Renal cortical epithelial cell (primary cell): ENCODE results near the gene SBF1. TPM values are rescaled to one million over a fixed set of nuclear protein-coding genes. Genes with fewer than 3 reads are reported as not detected.
A peak's percentile ranks its signal among the peaks of the same experiment; 100 is the strongest.
"Not testable (repeated sequence)": the region's sequence is repeated elsewhere in the genome, so short reads cannot be mapped to it uniquely, and the experiment has no call there.

Experiments used
- DNase-seq: peaks from one replicate; pipeline ENCODE4 v3.0.0-alpha.2; 2011; ENCODE audit warnings: low read depth
- total RNA-seq: library from RNA; depleted of rRNA; stranded (reverse); fragments of >200 nt; gene quantifications from 2 replicates; pipeline ENCODE4 v1.2.3, GENCODE V29; 2014

Gene SBF1
- total RNA-seq, 1 donor from 2014 or later = 68.2 TPM

- DNase-seq = peak; percentile 86
Observed at GRCh38 chr22:50444663-50445062, 30.2 kb downstream of the SBF1 start.

GRCh38 chr22:50443801-50444625 lies 30.8 kb downstream of the SBF1 start:
- no peak for DNase-seq

DNA sequence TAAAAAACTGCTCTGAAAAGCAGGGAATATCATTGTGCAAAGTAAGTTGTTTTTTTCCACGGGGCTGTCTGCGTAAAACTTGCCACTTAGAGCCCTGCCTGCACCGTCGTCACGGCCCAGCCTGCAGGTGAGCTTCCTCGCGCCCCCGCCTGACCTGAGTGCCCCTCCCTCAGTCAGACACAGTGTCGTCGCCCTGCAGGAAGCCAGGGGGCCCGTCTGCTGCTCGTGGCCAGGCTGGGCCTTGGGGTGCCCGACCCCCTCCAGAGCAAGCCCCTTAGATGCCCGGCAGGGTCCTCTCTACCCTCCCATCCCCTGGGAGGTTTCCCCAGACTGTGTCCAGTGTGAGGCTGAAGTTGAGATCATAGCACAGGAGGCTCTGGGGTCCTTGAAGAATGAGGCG lies 31.6 kb downstream of the SBF1 start:
- no peak for DNase-seq

DNA sequence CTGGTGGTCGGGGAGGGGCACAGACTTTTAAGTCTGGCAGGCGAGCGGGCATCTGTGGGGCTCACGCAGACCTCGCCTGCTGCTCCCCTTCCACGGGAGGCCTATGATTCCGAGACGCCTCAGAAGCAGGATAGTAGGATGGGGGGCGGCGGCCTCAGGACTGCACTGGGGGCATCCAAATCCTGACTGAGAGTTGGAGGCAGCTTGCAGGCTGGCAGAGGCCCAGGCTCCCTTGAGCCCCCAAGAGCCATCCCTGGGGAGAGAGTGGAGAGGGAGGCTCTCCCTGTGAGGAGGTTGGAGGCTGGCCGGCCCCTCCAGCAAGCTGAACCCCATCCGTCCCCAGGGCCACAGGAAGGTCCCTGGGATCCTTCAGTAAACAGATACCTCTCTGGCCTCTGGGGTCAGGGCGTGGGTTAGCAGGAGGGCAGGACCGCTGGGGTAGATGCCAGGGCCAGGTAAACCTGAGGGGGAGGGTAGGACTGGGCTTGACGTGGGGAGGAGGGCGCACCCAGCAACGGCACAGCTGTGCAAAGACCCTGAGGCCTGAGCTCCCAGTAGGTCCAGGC lies 33.3 kb downstream of the SBF1 start:
- DNase-seq = no peak

DNA sequence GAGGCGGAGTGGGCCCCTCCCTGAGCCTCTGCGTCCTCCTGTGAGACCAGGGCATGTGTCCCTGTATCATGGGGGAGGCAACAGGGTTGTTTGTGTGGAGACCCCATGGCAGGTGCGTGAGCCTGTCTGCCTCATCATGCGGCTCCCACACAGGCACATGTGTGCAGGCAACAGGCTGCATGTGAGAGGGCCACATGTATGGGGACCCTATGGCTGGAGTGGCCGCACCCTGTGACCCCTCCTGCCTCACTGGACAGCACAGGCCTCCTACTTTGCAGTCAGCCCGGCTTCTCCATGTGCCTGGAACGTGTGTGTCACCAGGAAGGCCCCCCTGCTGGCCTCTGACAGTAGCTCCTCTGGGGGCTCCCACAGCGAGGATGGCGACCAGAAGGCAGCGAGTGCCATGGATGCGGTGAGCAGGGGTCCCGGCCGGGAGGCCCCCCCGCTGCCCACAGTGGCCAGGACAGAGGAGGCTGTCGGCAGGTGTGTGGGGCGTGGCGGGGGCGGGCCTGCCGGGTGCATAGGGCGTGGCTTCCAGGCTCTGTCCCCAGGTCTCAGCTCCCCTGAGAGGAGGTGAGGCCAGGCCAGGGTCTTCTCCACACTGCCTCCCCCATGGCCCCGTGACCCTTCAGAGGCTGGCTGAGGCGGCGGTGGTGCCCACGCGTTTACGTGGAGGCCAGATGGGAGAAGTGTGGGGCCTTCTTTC lies 34.1 kb downstream of the SBF1 start:
- no peak for DNase-seq

GRCh38 chr22:50439871-50440331 lies 34.9 kb downstream of the SBF1 start:
- no peak for DNase-seq

DNA sequence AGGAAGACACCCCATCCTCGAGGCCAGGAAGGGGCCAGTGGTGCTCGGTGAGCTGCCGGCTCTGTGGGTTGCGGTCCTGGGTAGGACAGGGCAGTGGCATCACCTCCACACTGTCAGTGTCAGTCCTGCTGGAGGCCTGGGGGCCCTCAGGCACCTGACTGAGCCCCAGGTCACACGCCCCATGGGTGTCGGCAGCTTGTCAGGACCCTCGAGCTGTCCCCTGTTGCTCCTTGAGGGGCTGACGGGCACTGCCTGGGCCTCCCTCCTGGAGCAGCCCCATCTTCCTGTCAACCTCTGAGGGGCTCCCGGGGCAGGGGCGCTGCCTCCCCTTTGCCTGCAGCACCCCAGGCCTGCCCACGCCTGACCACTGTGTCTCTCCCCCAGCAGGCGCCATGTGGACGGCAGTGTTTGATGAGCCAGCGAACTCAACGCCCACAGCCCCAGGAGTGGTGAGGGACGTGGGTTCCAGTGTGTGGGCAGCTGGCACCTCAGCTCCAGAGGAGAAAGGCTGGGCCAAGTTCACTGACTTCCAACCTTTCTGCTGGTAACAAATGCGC lies 35.4 kb downstream of the SBF1 start:
- no peak for DNase-seq

- no peak for DNase-seq
Observed at GRCh38 chr22:50438305-50439275, 36.2 kb downstream of the SBF1 start.

DNA sequence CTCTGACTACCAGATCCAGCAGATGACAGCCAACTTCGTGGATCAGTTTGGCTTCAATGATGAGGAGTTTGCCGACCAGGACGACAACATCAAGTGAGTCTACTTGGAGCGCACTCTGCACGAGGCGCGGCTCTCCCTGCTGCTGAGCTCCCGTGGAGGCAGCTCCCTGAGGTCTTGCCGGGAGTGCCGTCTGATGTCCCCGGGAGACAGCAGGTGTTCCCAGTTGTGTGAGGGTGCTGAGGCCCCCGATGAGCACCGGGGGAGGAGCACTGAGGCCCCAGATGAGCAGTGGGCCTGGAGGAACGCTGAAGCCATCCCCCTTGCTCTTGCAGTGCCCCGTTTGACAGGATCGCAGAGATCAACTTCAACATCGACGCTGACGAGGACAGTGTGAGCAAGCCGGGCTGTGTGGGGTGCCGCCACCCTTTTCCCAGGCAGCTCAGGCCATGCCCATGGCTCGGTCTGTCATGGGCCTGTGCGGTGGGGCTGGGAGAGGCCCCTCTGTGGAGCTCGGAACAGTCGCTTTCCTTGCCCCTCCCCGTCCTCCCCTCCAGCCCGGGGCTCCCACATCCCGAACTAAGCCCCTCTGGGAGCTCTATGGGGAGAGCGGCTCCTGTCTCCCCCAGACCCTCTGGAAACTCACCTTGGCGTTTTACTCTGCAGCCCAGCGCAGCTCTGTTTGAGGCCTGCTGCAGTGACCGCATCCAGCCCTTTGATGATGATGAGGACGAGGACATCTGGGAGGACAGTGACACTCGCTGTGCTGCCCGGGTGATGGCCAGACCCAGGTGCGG lies 37.1 kb downstream of the SBF1 start:
- DNase-seq = no peak

GRCh38 chr22:50436841-50437341 lies 37.9 kb downstream of the SBF1 start:
- DNase-seq = no peak

GRCh38 chr22:50436015-50436830 lies 38.6 kb downstream of the SBF1 start:
- DNase-seq = no peak

- DNase-seq = no peak
Observed at GRCh38 chr22:50435291-50436014, 39.4 kb downstream of the SBF1 start.

DNA sequence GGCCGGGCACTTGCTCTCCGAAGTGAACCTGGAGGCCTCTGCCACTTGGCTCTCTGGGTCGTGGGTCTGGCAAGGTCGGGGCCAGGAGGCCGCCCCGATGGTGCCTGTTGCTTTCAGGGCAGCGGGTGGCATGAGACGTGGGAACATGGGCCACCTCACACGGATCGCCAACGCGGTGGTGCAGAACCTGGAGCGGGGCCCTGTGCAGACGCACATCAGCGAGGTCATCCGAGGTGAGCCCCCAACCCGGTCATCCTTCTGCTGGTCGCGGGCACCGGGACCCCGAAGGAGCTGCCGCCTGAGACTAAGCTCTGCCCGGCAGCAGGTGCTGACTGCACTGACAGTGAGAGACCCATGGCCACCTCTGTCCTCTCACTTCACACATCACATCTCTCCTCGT lies 40.0 kb downstream of the SBF1 start:
- DNase-seq = no peak

DNA sequence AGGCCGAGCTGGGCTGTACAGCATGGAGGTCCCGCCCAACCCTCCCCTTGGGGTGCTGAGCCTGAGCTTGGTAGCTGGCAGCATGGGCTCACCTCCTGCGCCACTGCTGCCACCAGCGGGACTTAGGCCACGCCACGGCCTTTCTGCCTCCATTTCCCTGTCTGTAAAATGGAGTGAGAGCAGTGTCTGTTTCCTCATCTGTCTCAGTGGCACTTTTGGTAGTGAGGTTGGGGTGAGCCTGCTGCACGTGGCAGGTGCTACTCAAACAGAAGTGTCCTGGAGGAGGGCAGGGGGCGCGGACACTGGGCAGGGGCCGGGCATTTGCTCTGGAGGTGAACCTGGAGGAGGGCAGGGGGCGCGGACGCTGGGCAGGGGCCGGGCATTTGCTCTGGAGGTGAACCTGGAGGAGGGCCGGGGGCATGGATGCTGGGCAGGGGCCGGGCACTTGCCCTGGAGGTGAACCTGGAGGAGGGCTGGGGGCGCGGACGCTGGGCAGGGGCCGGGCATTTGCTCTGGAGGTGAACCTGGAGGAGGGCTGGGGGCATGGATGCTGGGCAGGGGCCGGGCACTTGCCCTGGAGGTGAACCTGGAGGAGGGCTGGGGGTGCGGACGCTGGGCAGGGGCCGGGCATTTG lies 41.8 kb downstream of the SBF1 start:
- not testable (repeated sequence) for DNase-seq

DNA sequence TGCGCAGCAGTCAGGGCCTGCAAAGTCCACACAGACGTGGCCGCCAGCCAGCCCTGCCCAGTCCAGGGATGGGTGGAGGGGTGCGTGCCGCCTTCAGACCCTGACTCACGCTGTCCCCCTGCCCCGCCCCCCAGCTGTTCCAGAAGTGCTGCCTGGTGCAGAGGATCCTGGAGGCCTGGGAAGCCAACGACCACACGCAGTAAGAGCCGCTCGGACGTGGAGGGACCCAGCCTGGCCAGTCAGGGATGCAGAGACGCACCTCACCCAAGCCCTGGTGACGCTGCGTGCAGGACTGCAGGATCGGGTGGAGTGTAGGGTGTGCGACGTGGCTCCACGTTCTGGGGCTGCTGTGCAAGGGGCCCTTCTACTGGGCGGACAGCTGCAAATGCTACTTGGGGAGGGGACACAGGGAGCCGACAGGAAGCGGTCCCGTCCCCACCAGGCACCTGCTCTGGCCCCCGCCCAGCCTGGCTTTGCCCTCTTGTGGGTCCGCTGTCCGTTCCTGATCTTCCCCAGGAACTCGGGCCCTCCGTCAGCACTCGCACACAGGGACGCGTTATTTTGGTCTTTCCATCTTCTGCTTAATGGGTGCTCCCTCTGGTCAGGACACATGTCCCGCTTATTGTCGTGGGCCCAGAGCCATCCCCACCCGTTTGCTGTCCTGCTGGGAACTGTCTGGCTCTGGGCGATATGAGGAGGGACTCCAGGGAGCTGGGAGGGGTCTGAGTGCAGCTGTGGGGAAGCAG lies 42.5 kb downstream of the SBF1 start:
- DNase-seq = no peak

DNA sequence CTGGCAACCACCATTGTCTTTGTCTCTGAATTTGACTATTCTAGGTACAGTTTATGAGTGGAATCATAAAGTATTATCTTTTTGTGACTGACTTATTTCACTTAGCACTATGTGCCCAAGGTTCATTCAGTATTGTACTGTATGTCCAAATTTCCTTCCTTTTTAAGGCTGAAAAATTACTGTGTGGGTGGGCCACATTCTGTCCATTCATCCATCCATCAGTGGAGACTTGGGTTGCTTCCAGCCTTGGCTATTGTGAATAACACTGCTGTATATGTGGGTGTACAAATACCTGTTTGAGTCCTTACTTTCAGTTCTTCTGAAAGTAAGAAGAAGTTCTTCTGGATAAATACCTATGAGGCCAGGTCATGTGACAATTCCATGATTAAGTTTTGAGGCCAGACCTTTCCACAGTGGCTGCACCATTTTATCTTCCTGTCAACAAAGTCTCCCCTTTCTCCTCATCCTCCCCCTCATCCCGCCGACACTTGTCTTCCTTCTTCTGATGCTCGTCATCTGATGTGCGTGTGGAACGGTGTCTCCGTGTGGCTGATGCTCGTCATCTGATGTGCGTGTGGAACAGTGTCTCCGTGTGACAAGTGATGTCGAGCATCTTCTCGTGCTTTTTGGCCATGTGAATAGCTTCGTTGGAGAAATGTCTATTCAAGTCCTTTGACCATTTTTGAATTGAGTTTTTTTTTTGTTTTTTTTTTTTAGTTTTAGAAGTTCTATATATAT lies 49.5 kb downstream of the SBF1 start:
- DNase-seq = peak; percentile 33

GRCh38 chr22:50423956-50424355 lies 50.9 kb downstream of the SBF1 start:
- no peak for DNase-seq
